IMR-90 (cell line): ENCODE data around the gene GNG2. TPM values are rescaled to one million over a fixed set of nuclear protein-coding genes. Genes with fewer than 3 reads are reported as not detected.

ENCODE experiments used
- ATAC-seq: fragments of 200-7000 bp; cut with Tn5 transposase; 2 replicates; pipeline ENCODE4 v1.9.1; 2020; ENCODE audit warnings: low read depth, mild to moderate bottlenecking, moderate library complexity
- BruUV-seq: library from RNA; stranded (reverse); fragments of 400-500 nt; replicated peaks from 2 replicates; lab custom pipeline; 2021; lab: Mats Ljungman, UMichigan
- CTCF ChIA-PET: fragments of 300-600 bp; formaldehyde crosslinking; extraction: SDS; loops from one replicate; lab custom pipeline; 2021; ENCODE audit warnings: antibody characterized with exemption; lab: Yijun Ruan, JAX
- POLR2A ChIA-PET: fragments of 300-600 bp; sonication (Branson Sonifier 250); formaldehyde crosslinking; loops from one replicate; lab custom pipeline; 2022; ENCODE audit warnings: antibody characterized with exemption; ENCODE audit not compliant: unreplicated experiment; lab: Charles Lee
- DNase-seq: peaks from one replicate; pipeline ENCODE4 v3.0.0; 2013
- H2AFZ ChIP-seq: replicated peaks from 2 replicates; pipeline ENCODE3; 2013; ENCODE audit warnings: low read length, mild to moderate bottlenecking; ENCODE audit not compliant: poor library complexity
- H2AK5ac ChIP-seq: 2 replicates; pipeline ENCODE4 v1.6.1; 2013; ENCODE audit warnings: low read depth, low read length, inconsistent platforms
- H2AK9ac ChIP-seq: replicated peaks from 2 replicates; pipeline ENCODE3; 2013; ENCODE audit warnings: mild to moderate bottlenecking, low read depth, low read length, moderate library complexity; ENCODE audit not compliant: poor library complexity
- H2BK120ac ChIP-seq: 2 replicates; pipeline ENCODE4 v1.6.1; 2013; ENCODE audit warnings: low read depth, low read length, inconsistent platforms
- H2BK15ac ChIP-seq: 3 replicates; pipeline ENCODE4 v1.6.1; 2013; ENCODE audit warnings: low read depth, low read length, inconsistent platforms
- H2BK20ac ChIP-seq: 2 replicates; pipeline ENCODE4 v1.6.1; 2013; ENCODE audit warnings: low read depth, mild to moderate bottlenecking, inconsistent platforms, low read length, moderate library complexity
- H2BK5ac ChIP-seq: 2 replicates; pipeline ENCODE4 v1.6.1; 2013; ENCODE audit warnings: mild to moderate bottlenecking, low read depth, low read length, inconsistent platforms; ENCODE audit not compliant: poor library complexity, severe bottlenecking
- H3K14ac ChIP-seq: replicated peaks from 2 replicates; pipeline ENCODE4 v1.6.1; 2013; ENCODE audit warnings: low read depth, low read length, inconsistent platforms
- H3K18ac ChIP-seq: 2 replicates; pipeline ENCODE4 v1.6.1; 2013; ENCODE audit warnings: low read depth, low read length, control low read depth
- H3K23ac ChIP-seq: 2 replicates; pipeline ENCODE4 v1.6.1; 2013; ENCODE audit warnings: low read depth, low read length, inconsistent platforms
- H3K27ac ChIP-seq: 2 replicates; pipeline ENCODE4 v1.5.1; 2013; ENCODE audit warnings: mild to moderate bottlenecking, control low read depth, low read length; ENCODE audit not compliant: insufficient read depth
- H3K27me3 ChIP-seq: 2 replicates; pipeline ENCODE4 v1.6.1; 2013; ENCODE audit warnings: low read length; ENCODE audit not compliant: control insufficient read depth, insufficient read depth
- H3K36me3 ChIP-seq: 2 replicates; pipeline ENCODE4 v1.6.1; 2013; ENCODE audit warnings: low read length, mixed read lengths; ENCODE audit not compliant: control insufficient read depth, insufficient read depth
- H3K4ac ChIP-seq: 2 replicates; pipeline ENCODE4 v1.6.1; 2013; ENCODE audit warnings: low read depth, low read length, inconsistent platforms
- H3K4me1 ChIP-seq: 2 replicates; pipeline ENCODE4 v1.6.1; 2013; ENCODE audit warnings: low read length, mixed read lengths; ENCODE audit not compliant: control insufficient read depth, insufficient read depth
- H3K4me2 ChIP-seq: 2 replicates; pipeline ENCODE4 v1.6.1; 2013; ENCODE audit warnings: low read depth, mild to moderate bottlenecking, control low read depth, low read length, moderate library complexity
- H3K4me3 ChIP-seq: 2 replicates; pipeline ENCODE4 v1.5.1; 2013; ENCODE audit warnings: low read depth, mild to moderate bottlenecking, control low read depth, low read length, moderate library complexity; ENCODE audit not compliant: insufficient read depth
- H3K56ac ChIP-seq: 2 replicates; pipeline ENCODE4 v1.6.1; 2013; ENCODE audit warnings: low read length, inconsistent platforms; ENCODE audit not compliant: insufficient read depth; ENCODE audit errors: extremely low read depth
- H3K79me1 ChIP-seq, 2 experiments: 2 replicates each; pipeline ENCODE4 v1.6.1; 2013; ENCODE audit warnings: low read length in 2 of 2, inconsistent platforms in 1 of 2, low read depth in 1 of 2
- H3K9ac ChIP-seq: 2 replicates; pipeline ENCODE4 v1.6.1; 2013; ENCODE audit warnings: low read depth, low read length, control low read depth
- H3K9me1 ChIP-seq: 2 replicates; pipeline ENCODE4 v1.6.1; 2013; ENCODE audit warnings: low read length, inconsistent platforms; ENCODE audit not compliant: insufficient read depth
- H3K9me3 ChIP-seq: 2 replicates; pipeline ENCODE4 v1.6.1; 2013; ENCODE audit warnings: low read length; ENCODE audit not compliant: control insufficient read depth, insufficient read depth
- H4K20me1 ChIP-seq: 2 replicates; pipeline ENCODE4 v1.6.1; 2013; ENCODE audit warnings: low read length, inconsistent platforms; ENCODE audit not compliant: insufficient read depth
- H4K5ac ChIP-seq: 2 replicates; pipeline ENCODE4 v1.6.1; 2013; ENCODE audit warnings: mild to moderate bottlenecking, low read depth, low read length, control low read depth
- H4K8ac ChIP-seq, 2 experiments: 2 replicates each; pipeline ENCODE4 v1.6.1; 2013; ENCODE audit warnings: low read depth in 2 of 2, low read length in 2 of 2, control low read depth in 1 of 2, inconsistent platforms in 1 of 2
- H4K91ac ChIP-seq: 2 replicates; pipeline ENCODE4 v1.6.1; 2013; ENCODE audit warnings: low read depth, low read length, inconsistent platforms; ENCODE audit not compliant: insufficient read depth
- BHLHE40 ChIP-seq: fragments of 150-350 bp; IDR thresholded peaks from 2 replicates; pipeline ENCODE4 v1.6.1; 2016; ENCODE audit warnings: mild to moderate bottlenecking, low read depth, low read length
- CEBPB ChIP-seq: IDR thresholded peaks from 2 replicates; pipeline ENCODE4 v1.6.1; 2012; ENCODE audit warnings: low read depth, low read length, improper control_type of control experiment
- CHD1 ChIP-seq: IDR thresholded peaks from 2 replicates; pipeline ENCODE4 v1.6.1; 2012; ENCODE audit warnings: low read depth, low read length, improper control_type of control experiment
- CTCF ChIP-seq: conservative IDR thresholded peaks from 2 replicates; pipeline ENCODE4 v1.5.1; 2012; ENCODE audit warnings: mild to moderate bottlenecking, low read depth, low read length, improper control_type of control experiment
- ELK1 ChIP-seq: fragments of 150-350 bp; IDR thresholded peaks from 2 replicates; pipeline ENCODE4 v1.6.1; 2016; ENCODE audit warnings: low read depth, mild to moderate bottlenecking, low read length, moderate library complexity, borderline replicate concordance
- FOS ChIP-seq: fragments of 150-350 bp; IDR thresholded peaks from 2 replicates; pipeline ENCODE4 v1.6.1; 2016; ENCODE audit warnings: low read depth, low read length
- MAFK ChIP-seq: IDR thresholded peaks from 2 replicates; pipeline ENCODE4 v1.6.1; 2012; ENCODE audit warnings: low read depth, low read length, improper control_type of control experiment
- MAZ ChIP-seq: IDR thresholded peaks from 2 replicates; pipeline ENCODE4 v1.6.1; 2012; ENCODE audit warnings: low read depth, mild to moderate bottlenecking, low read length, improper control_type of control experiment, moderate library complexity, borderline replicate concordance
- MXI1 ChIP-seq: IDR thresholded peaks from 2 replicates; pipeline ENCODE4 v1.6.1; 2012; ENCODE audit warnings: low read depth, mild to moderate bottlenecking, low read length, moderate library complexity, borderline replicate concordance
- NFE2L2 ChIP-seq: fragments of 150-350 bp; IDR thresholded peaks from 2 replicates; pipeline ENCODE4 v1.6.1; 2016; ENCODE audit warnings: low read depth, mild to moderate bottlenecking, low read length
- POLR2A ChIP-seq: IDR thresholded peaks from 2 replicates; pipeline ENCODE4 v1.6.1; 2012; ENCODE audit warnings: mild to moderate bottlenecking, low read depth, low read length
- RAD21 ChIP-seq: IDR thresholded peaks from 2 replicates; pipeline ENCODE4 v1.6.1; 2012; ENCODE audit warnings: low read length, improper control_type of control experiment
- RCOR1 ChIP-seq: IDR thresholded peaks from 2 replicates; pipeline ENCODE4 v1.6.1; 2012; ENCODE audit warnings: mild to moderate bottlenecking, low read length, improper control_type of control experiment; ENCODE audit not compliant: insufficient replicate concordance
- RFX5 ChIP-seq: IDR thresholded peaks from 2 replicates; pipeline ENCODE4 v1.8.0; 2012; ENCODE audit warnings: low read depth, mild to moderate bottlenecking, low read length, moderate library complexity
- SMC3 ChIP-seq: fragments of 150-350 bp; IDR thresholded peaks from 2 replicates; pipeline ENCODE4 v1.6.1; 2016; ENCODE audit warnings: low read depth, mild to moderate bottlenecking, antibody characterized with exemption, low read length, moderate library complexity
- USF2 ChIP-seq: fragments of 150-350 bp; IDR thresholded peaks from 2 replicates; pipeline ENCODE4 v1.6.1; 2017; ENCODE audit warnings: mild to moderate bottlenecking, antibody characterized with exemption, low read length, low read depth
- WGBS, 2 experiments: methylation state at CpG; one replicate each; pipeline versions ENCODE4 v1.1.5 to v1.1.7; 2013; ENCODE audit warnings: missing lambda C conversion rate in 2 of 2; ENCODE audit not compliant: insufficient read length in 1 of 2; ENCODE audit errors: extremely low coverage in 2 of 2; 5-methylcytosine and 5-hydroxymethylcytosine counted together
- dilution Hi-C: fragments of 300-500 bp; cut with HindIII; formaldehyde crosslinking; loops from one replicate; pipeline ENCODE4 v1.14.3; 2018; ENCODE audit warnings: low sequenced_read_pairs; ENCODE audit not compliant: unreplicated experiment
- in situ Hi-C: fragments of 300-500 bp; cut with MboI; formaldehyde crosslinking; loops from 3 replicates; pipeline ENCODE4 v1.14.3; 2019; ENCODE audit warnings: low sequenced_read_pairs, inconsistent platforms, mixed read lengths
- intact Hi-C: fragments of 100-400 bp; cut with micrococcal nuclease; formaldehyde crosslinking; loops from 2 replicates; pipeline ENCODE4 v1.10.0; 2022
- polyA plus RNA-seq, 3 experiments: library from polyadenylated mRNA; depleted of rRNA; stranded (reverse); fragments of >200 nt; gene quantifications; 2 replicates each; pipeline ENCODE4 v1.2.3, GENCODE V29; 2012; ENCODE audit warnings: low replicate concordance in 1 of 3
- total RNA-seq: library from RNA; depleted of rRNA; stranded (reverse); fragments of >200 nt; gene quantifications from 2 replicates; pipeline ENCODE4 v1.2.3, GENCODE V29; 2012

GNG2 gene
- total and polyA plus RNA-seq, 2 of the 4 experiments (the other 2 are of a cell fraction): 13.1 to 14.6 TPM

GRCh38 chr14:51870606-51871005, 10.2 kb downstream of the GNG2 start:
- H3K4me2 ChIP-seq: no peak overlapping the region
- no peak overlapping the region for H2BK5ac ChIP-seq
- BruUV-seq: no TSS peak
- H3K23ac ChIP-seq: no peak overlapping the region
- peaks cover 7% of the 10 kb centered on the region; the same call in 1 of the 2 replicates for H4K20me1 ChIP-seq
- no peak overlapping the region for H3K56ac ChIP-seq
- ChIA-PET CTCF (interaction anchor here (0.7 kb wide), 1 partner anchor 42 kb away, joined by 3 read pairs; no protein-coding TSS in a partner anchor), POLR2A (no interaction called here)
- H4K91ac ChIP-seq: no peak overlapping the region
- no peak overlapping the region for H3K4me3 ChIP-seq
- H2AFZ ChIP-seq: no peak overlapping the region
- no CpG with 5 or more reads among the region's 2 CpGs for WGBS, 2 experiments
- H3K9me3 ChIP-seq: no peaks in the 10 kb centered on the region
- DNase-seq: no peak
- H4K8ac ChIP-seq: no peak overlapping the region
- H2BK20ac ChIP-seq: no peak overlapping the region
- H2BK15ac ChIP-seq: no peak overlapping the region
- in situ Hi-C loops: no loop called here
- H3K4ac ChIP-seq: no peak overlapping the region
- no peak overlapping the region for H3K27ac ChIP-seq
- H4K5ac ChIP-seq: no peak overlapping the region
- no peaks in the 10 kb centered on the region for H3K27me3 ChIP-seq
- no peak for TF ChIP-seq RAD21
- no peak for TF ChIP-seq RFX5
- no peak for TF ChIP-seq FOS
- TF ChIP-seq MXI1: no peak
- no peak for TF ChIP-seq USF2
- no peak for TF ChIP-seq CEBPB
- no peak for TF ChIP-seq ELK1
- TF ChIP-seq BHLHE40: no peak
- TF ChIP-seq RCOR1: no peak
- no peak for TF ChIP-seq SMC3
- no peak for TF ChIP-seq CHD1
- no peak for TF ChIP-seq POLR2A
- TF ChIP-seq NFE2L2: no peak
- no peak for TF ChIP-seq CTCF
- no peak for TF ChIP-seq MAFK
- no peak for TF ChIP-seq MAZ
- H3K4me1 ChIP-seq: peaks cover 11% of the 10 kb centered on the region
- H3K79me1 ChIP-seq: peaks cover 35 to 60% of the 10 kb centered on the region in 2 experiments
- no peak for ATAC-seq
- intact Hi-C loops: no loop called here
- H2AK5ac ChIP-seq: no peak overlapping the region
- H3K9ac ChIP-seq: no peak overlapping the region
- no peaks in the 10 kb centered on the region for H3K36me3 ChIP-seq
- no peak overlapping the region for H2BK120ac ChIP-seq
- H2AK9ac ChIP-seq: no peak overlapping the region
- no peak overlapping the region for H3K14ac ChIP-seq
- dilution Hi-C loops: no loop called here
- H3K18ac ChIP-seq: no peak overlapping the region
- H3K9me1 ChIP-seq: peaks cover 16% of the 10 kb centered on the region
